ENCODE data around the gene CFAP65. TPM values are rescaled to one million over a fixed set of nuclear protein-coding genes. Genes with fewer than 3 reads are reported as not detected.

The CFAP65 gene, protein sequence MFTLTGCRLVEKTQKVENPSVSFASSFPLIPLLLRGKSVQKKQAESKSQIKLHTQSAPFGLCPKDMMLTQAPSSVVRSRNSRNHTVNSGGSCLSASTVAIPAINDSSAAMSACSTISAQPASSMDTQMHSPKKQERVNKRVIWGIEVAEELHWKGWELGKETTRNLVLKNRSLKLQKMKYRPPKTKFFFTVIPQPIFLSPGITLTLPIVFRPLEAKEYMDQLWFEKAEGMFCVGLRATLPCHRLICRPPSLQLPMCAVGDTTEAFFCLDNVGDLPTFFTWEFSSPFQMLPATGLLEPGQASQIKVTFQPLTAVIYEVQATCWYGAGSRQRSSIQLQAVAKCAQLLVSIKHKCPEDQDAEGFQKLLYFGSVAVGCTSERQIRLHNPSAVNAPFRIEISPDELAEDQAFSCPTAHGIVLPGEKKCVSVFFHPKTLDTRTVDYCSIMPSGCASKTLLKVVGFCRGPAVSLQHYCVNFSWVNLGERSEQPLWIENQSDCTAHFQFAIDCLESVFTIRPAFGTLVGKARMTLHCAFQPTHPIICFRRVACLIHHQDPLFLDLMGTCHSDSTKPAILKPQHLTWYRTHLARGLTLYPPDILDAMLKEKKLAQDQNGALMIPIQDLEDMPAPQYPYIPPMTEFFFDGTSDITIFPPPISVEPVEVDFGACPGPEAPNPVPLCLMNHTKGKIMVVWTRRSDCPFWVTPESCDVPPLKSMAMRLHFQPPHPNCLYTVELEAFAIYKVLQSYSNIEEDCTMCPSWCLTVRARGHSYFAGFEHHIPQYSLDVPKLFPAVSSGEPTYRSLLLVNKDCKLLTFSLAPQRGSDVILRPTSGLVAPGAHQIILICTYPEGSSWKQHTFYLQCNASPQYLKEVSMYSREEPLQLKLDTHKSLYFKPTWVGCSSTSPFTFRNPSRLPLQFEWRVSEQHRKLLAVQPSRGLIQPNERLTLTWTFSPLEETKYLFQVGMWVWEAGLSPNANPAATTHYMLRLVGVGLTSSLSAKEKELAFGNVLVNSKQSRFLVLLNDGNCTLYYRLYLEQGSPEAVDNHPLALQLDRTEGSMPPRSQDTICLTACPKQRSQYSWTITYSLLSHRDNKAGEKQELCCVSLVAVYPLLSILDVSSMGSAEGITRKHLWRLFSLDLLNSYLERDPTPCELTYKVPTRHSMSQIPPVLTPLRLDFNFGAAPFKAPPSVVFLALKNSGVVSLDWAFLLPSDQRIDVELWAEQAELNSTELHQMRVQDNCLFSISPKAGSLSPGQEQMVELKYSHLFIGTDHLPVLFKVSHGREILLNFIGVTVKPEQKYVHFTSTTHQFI (N-terminal part only)
- total RNA-seq: not detected

GRCh38 chr2:219041252-219041651 is at the start of gene CFAP65:
TSS of gene CFAP65 (minus strand) at chr2:219041516. CDS start at chr2:219039048, 2,468 bp downstream.
- H3K27ac Mint-ChIP-seq: no peak within 1 kb of the TSS
- peak within 1 kb of the TSS; percentile 61 for H3K4me3 Mint-ChIP-seq
- H3K4me1 Mint-ChIP-seq: peaks cover 6% of the 10 kb centered on the region
- no peaks in the 10 kb centered on the region for H3K9me3 Mint-ChIP-seq
- peaks cover 59% of the 10 kb centered on the region for H3K27me3 Mint-ChIP-seq
- no peak for ATAC-seq (replicated peaks)
- no peaks in the 10 kb centered on the region for H3K36me3 Mint-ChIP-seq (ENCODE audit: low read depth)

GRCh38 chr2:219090436-219091299 is 49.4 kb upstream of the CFAP65 start:
- Mint-ChIP-seq H3K36me3 (ENCODE audit: low read depth) (peaks cover 29% of the 10 kb centered on the region), H3K4me3 (no peak overlapping the region), H3K27ac (no peak overlapping the region), H3K4me1 (peaks cover 5% of the 10 kb centered on the region), H3K27me3 (no peaks in the 10 kb centered on the region), H3K9me3 (no peaks in the 10 kb centered on the region)
- no peak for ATAC-seq (replicated peaks)

GRCh38 chr2:219089330-219089729 is 48.0 kb upstream of the CFAP65 start:
- Mint-ChIP-seq H3K4me3 (no peak overlapping the region), H3K4me1 (peaks cover 5% of the 10 kb centered on the region), H3K36me3 (ENCODE audit: low read depth) (peaks cover 22% of the 10 kb centered on the region), H3K27me3 (no peaks in the 10 kb centered on the region), H3K9me3 (no peaks in the 10 kb centered on the region), H3K27ac (no peak overlapping the region)
- ATAC-seq (replicated peaks): no peak

GRCh38 chr2:219087848-219088247 is 46.5 kb upstream of the CFAP65 start:
- peak; percentile 19 for ATAC-seq (replicated peaks)
- H3K9me3 Mint-ChIP-seq: no peaks in the 10 kb centered on the region
- H3K27me3 Mint-ChIP-seq: no peaks in the 10 kb centered on the region
- peaks cover 5% of the 10 kb centered on the region for H3K4me1 Mint-ChIP-seq
- peaks cover 12% of the 10 kb centered on the region for H3K36me3 Mint-ChIP-seq (ENCODE audit: low read depth)
- H3K4me3 Mint-ChIP-seq: no peak overlapping the region
- H3K27ac Mint-ChIP-seq: no peak overlapping the region

GRCh38 chr2:219087361-219087760 is 46.0 kb upstream of the CFAP65 start:
- Mint-ChIP-seq H3K27me3 (no peaks in the 10 kb centered on the region), H3K36me3 (ENCODE audit: low read depth) (peaks cover 11% of the 10 kb centered on the region), H3K9me3 (no peaks in the 10 kb centered on the region)

GRCh38 chr2:219086196-219086595 is 44.9 kb upstream of the CFAP65 start:
- ATAC-seq (replicated peaks): no peak
- Mint-ChIP-seq H3K27ac (peak overlapping the region; percentile 53), H3K4me3 (no peak overlapping the region), H3K4me1 (peaks cover 5% of the 10 kb centered on the region), H3K36me3 (ENCODE audit: low read depth) (peaks cover 11% of the 10 kb centered on the region), H3K9me3 (no peaks in the 10 kb centered on the region), H3K27me3 (no peaks in the 10 kb centered on the region)

More at GRCh38 chr2:219087361-219087760, 46.0 kb upstream of the CFAP65 start:
- Mint-ChIP-seq H3K4me3 (no peak overlapping the region), H3K27ac (peak overlapping the region; percentile 53), H3K4me1 (peaks cover 5% of the 10 kb centered on the region)
- ATAC-seq (replicated peaks): no peak

DNA sequence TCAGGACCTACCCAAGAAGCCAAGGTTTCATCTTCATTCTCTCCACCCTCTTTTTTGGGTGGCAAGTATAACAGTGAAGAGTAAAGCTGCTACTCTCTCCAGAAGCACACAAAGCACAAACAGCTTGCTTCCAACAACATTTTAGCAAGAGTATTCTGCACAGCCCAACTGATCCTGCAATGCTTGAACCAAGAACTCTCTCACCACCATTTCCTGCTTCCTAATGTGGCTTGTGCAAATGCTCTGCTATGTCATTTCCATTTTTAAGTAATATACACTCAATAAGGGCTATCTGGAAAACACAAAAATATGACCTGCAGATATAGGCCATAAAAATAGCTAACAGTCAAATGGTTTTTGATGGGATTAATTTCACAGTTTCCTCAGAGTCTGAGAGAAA is 43.5 kb upstream of the CFAP65 start:
- Mint-ChIP-seq H3K4me1 (peaks cover 5% of the 10 kb centered on the region), H3K27ac (no peak overlapping the region), H3K36me3 (ENCODE audit: low read depth) (peaks cover 8% of the 10 kb centered on the region), H3K4me3 (no peak overlapping the region), H3K27me3 (no peaks in the 10 kb centered on the region), H3K9me3 (no peaks in the 10 kb centered on the region)
- ATAC-seq (replicated peaks): no peak

DNA sequence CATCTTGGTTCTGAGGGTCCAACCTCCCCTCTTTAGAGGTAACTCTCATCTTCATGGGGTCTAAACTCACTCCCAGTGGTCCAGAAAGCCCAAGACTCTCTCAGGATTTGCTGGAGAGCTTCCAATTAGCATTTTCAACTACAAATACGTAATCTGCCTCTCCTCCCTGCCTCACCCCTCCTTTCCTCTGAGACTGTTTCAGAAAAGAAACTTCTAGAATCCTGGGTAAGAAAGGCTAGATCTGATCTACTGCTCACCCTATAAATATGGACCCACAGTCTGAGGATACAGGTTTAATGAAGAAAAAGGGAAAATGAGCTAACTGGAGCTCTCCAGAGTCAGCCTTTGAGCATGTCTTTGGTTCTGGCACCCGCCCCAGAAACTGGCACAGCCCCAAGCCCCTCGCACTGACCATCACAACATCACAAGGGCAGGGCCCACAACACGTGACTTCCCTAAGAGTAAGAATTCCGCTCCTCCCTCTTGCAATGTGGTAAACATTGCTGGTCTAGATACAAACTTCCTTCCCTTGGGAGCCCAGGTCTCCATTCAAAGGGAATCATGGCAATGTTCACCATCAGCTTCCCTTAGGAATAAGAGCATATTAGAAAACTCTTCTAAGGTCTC is 41.1 kb upstream of the CFAP65 start:
- no peak for ATAC-seq (replicated peaks)
- no peaks in the 10 kb centered on the region for H3K27me3 Mint-ChIP-seq
- no peak overlapping the region for H3K4me3 Mint-ChIP-seq
- no peaks in the 10 kb centered on the region for H3K9me3 Mint-ChIP-seq
- H3K4me1 Mint-ChIP-seq: peaks cover 3% of the 10 kb centered on the region
- peaks cover 7% of the 10 kb centered on the region for H3K36me3 Mint-ChIP-seq (ENCODE audit: low read depth)
- no peak overlapping the region for H3K27ac Mint-ChIP-seq

GRCh38 chr2:219081701-219082331 is 40.5 kb upstream of the CFAP65 start:
- Mint-ChIP-seq H3K27ac (no peak overlapping the region), H3K36me3 (ENCODE audit: low read depth) (peaks cover 14% of the 10 kb centered on the region), H3K9me3 (no peaks in the 10 kb centered on the region), H3K27me3 (no peaks in the 10 kb centered on the region), H3K4me1 (no peaks in the 10 kb centered on the region), H3K4me3 (no peak overlapping the region)
- ATAC-seq (replicated peaks): no peak

GRCh38 chr2:219081096-219081495 is 39.8 kb upstream of the CFAP65 start:
- no peaks in the 10 kb centered on the region for H3K27me3 Mint-ChIP-seq
- no peak overlapping the region for H3K27ac Mint-ChIP-seq
- H3K4me1 Mint-ChIP-seq: no peaks in the 10 kb centered on the region
- peaks cover 21% of the 10 kb centered on the region for H3K36me3 Mint-ChIP-seq (ENCODE audit: low read depth)
- no peaks in the 10 kb centered on the region for H3K9me3 Mint-ChIP-seq
- H3K4me3 Mint-ChIP-seq: no peak overlapping the region
- ATAC-seq (replicated peaks): no peak

DNA sequence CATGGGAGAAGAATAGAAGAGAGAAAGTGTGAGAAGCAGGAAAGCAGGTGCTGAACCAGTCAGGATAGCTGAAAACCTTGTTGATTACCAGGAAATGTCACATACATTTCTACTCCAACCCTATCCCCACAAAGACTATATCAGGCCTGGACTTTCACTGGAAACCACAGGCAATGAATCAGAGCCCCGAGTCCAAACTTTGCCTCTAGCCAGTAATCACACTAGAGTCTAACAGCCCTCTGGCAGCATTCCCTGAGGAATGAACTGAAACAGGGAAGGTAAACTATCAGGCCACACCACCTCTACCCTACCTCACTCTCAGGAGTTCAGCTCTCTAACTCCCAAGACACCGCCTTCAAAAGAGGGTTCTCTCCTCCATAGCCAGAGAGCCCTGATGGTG is 38.1 kb upstream of the CFAP65 start:
- Mint-ChIP-seq H3K27me3 (no peaks in the 10 kb centered on the region), H3K9me3 (no peaks in the 10 kb centered on the region), H3K4me1 (no peaks in the 10 kb centered on the region), H3K4me3 (no peak overlapping the region), H3K36me3 (ENCODE audit: low read depth) (peaks cover 38% of the 10 kb centered on the region), H3K27ac (no peak overlapping the region)
- no peak for ATAC-seq (replicated peaks)

DNA sequence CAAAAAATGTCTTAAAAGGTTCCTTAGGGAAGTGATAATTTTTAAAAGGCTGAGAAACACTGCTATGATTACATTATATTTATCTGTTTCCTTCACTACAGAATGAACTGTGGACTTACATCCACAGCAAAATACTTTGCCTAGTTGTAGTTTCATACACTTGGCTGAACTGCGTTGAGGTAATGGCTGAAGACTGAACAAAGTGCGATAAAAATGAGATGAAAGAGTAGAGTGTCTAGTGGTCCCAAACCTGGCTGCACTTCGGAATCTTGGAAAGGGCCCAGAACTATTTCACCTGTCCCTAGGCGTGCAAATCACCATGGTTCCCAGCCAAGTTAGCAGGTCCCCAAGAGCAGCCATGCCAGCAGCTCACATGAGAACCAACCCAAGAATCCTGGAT is 37.6 kb upstream of the CFAP65 start:
- H3K27me3 Mint-ChIP-seq: no peaks in the 10 kb centered on the region
- no peaks in the 10 kb centered on the region for H3K9me3 Mint-ChIP-seq
- H3K4me3 Mint-ChIP-seq: no peak overlapping the region
- no peaks in the 10 kb centered on the region for H3K4me1 Mint-ChIP-seq
- no peak for ATAC-seq (replicated peaks)
- H3K27ac Mint-ChIP-seq: no peak overlapping the region
- H3K36me3 Mint-ChIP-seq (ENCODE audit: low read depth): peaks cover 42% of the 10 kb centered on the region

DNA sequence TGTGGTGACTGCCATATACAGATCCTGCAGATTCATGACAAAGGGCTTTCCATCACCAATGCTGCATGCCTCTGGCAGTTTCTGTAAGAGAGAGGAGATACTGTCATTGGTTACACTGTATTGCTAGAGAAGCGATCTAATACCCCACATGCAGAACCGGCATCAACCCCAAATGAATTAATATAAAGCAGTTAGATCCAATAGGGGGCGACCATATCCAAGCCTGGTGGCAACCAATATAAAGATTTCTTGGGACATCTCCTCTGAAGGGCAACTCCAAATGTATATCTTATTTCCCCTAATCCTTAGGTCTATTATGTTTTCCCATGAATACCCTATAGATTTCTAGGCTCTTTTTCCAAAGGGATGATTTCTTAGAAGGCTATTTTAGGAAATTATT is 36.8 kb upstream of the CFAP65 start:
- ATAC-seq (replicated peaks): no peak
- H3K27ac Mint-ChIP-seq: no peak overlapping the region
- no peaks in the 10 kb centered on the region for H3K4me1 Mint-ChIP-seq
- no peaks in the 10 kb centered on the region for H3K27me3 Mint-ChIP-seq
- no peaks in the 10 kb centered on the region for H3K9me3 Mint-ChIP-seq
- H3K4me3 Mint-ChIP-seq: no peak overlapping the region
- H3K36me3 Mint-ChIP-seq (ENCODE audit: low read depth): peaks cover 43% of the 10 kb centered on the region

Measured in activated T-helper 17 cell treated with anti-CD3 and anti-CD28 coated beads, Interleukin-2, amount 50 U/mL, for 72 hours (primary cell).